GM12878 (cell line): Measurements from ENCODE around the gene TMEM217. TPM values are rescaled to one million over a fixed set of nuclear protein-coding genes. Genes with fewer than 3 reads are reported as not detected.

Experiments used
- ATAC-seq: fragments of 200-7000 bp; cut with Tn5 transposase; 3 replicates; pipeline ENCODE4 v1.9.1; 2020; ENCODE audit warnings: mild to moderate bottlenecking, moderate library complexity
- BruUV-seq: library from RNA; stranded (reverse); fragments of 400-500 nt; replicated peaks from 2 replicates; lab custom pipeline; 2021; lab: Mats Ljungman, UMichigan
- CTCF ChIA-PET: fragments of 300-600 bp; sonication (Branson Sonifier 250); formaldehyde crosslinking; extraction: SDS; loops from one replicate; lab custom pipeline; 2021; ENCODE audit warnings: inconsistent platforms; lab: Yijun Ruan, JAX
- POLR2A ChIA-PET: fragments of 350-600 bp; formaldehyde crosslinking; extraction: SDS; loops from one replicate; lab custom pipeline; 2021; ENCODE audit warnings: inconsistent platforms; lab: Charles Lee
- RAD21 ChIA-PET: fragments of 300-600 bp; sonication (Branson Sonifier 250); formaldehyde crosslinking; loops from one replicate; lab custom pipeline; 2023; ENCODE audit warnings: antibody characterized with exemption; ENCODE audit not compliant: unreplicated experiment; lab: Charles Lee
- SMC1A ChIA-PET: fragments of 300-600 bp; sonication (Branson Sonifier 250); formaldehyde crosslinking; loops from one replicate; lab custom pipeline; 2023; ENCODE audit not compliant: unreplicated experiment, uncharacterized antibody; lab: Charles Lee
- DNase-seq: peaks from one replicate; pipeline ENCODE4 v3.0.0-alpha.2; 2011; ENCODE audit warnings: low read depth, low spot score
- FAIRE-seq: peaks from 3 replicates; lab custom pipeline; 2011; peaks lifted over from hg19 to GRCh38; lab: Jason Lieb, UNC
- H2AFZ ChIP-seq: 2 replicates; pipeline ENCODE4 v1.6.0; 2011; ENCODE audit warnings: low read depth, low read length, control low read depth; ENCODE audit not compliant: control insufficient read depth
- H3K27ac ChIP-seq: 2 replicates; pipeline ENCODE4 v1.5.1; 2011; ENCODE audit warnings: control low read depth; ENCODE audit not compliant: control insufficient read depth, insufficient read depth
- H3K27me3 ChIP-seq, 2 experiments: replicated peaks in 1 of 2; 2 replicates each; pipeline versions ENCODE4 v1.6.0 to v1.6.1; 2011; ENCODE audit warnings: low read length in 1 of 2; ENCODE audit not compliant: control insufficient read depth in 2 of 2, insufficient read depth in 2 of 2
- H3K36me3 ChIP-seq, 2 experiments: 2 replicates each; pipeline ENCODE4 v1.5.1; 2011; ENCODE audit warnings: low read length in 1 of 2; ENCODE audit not compliant: control insufficient read depth in 2 of 2, insufficient read depth in 2 of 2
- H3K4me1 ChIP-seq: 2 replicates; pipeline ENCODE4 v1.6.1; 2011; ENCODE audit warnings: mild to moderate bottlenecking, low read length, moderate library complexity, mixed read lengths; ENCODE audit not compliant: control insufficient read depth, insufficient read depth
- H3K4me2 ChIP-seq: 2 replicates; pipeline ENCODE4 v1.6.0; 2011; ENCODE audit warnings: control low read depth; ENCODE audit not compliant: control insufficient read depth, insufficient read depth
- H3K4me3 ChIP-seq: fragments of 200-600 bp; sonication (generic); 2 replicates; pipeline ENCODE4 v1.5.1; 2016
- H3K79me2 ChIP-seq: 2 replicates; pipeline ENCODE4 v1.6.0; 2011; ENCODE audit warnings: low read length; ENCODE audit not compliant: control insufficient read depth, insufficient read depth
- H3K9ac ChIP-seq: 2 replicates; pipeline ENCODE4 v1.8.0; 2011; ENCODE audit warnings: low read length, control low read depth, mixed read lengths; ENCODE audit not compliant: control insufficient read depth, insufficient read depth
- H3K9me3 ChIP-seq: replicated peaks from 3 replicates; pipeline ENCODE4 v1.5.1; 2011; ENCODE audit warnings: mild to moderate bottlenecking, low read length; ENCODE audit not compliant: control insufficient read depth, insufficient read depth
- H4K20me1 ChIP-seq: 2 replicates; pipeline ENCODE4 v1.6.0; 2011; ENCODE audit not compliant: control insufficient read depth, insufficient read depth
- BCL3 ChIP-seq: IDR thresholded peaks from 2 replicates; pipeline ENCODE4 v1.6.1; 2011; ENCODE audit warnings: borderline replicate concordance, low read depth, mild to moderate bottlenecking, moderate library complexity, low read length; ENCODE audit not compliant: insufficient read depth, poor library complexity, severe bottlenecking
- BCLAF1 ChIP-seq: fragments of 450-650 bp; IDR thresholded peaks from 2 replicates; pipeline ENCODE4 v1.6.1; 2017; ENCODE audit warnings: antibody characterized with exemption, mild to moderate bottlenecking, moderate library complexity
- E4F1 ChIP-seq: fragments of 450-650 bp; IDR thresholded peaks from 2 replicates; pipeline ENCODE4 v1.6.1; 2018; ENCODE audit warnings: borderline replicate concordance, mild to moderate bottlenecking; ENCODE audit not compliant: partially characterized antibody
- GABPA ChIP-seq: IDR thresholded peaks from 2 replicates; pipeline ENCODE4 v1.6.1; 2014; ENCODE audit warnings: antibody characterized with exemption, low read depth, mild to moderate bottlenecking, inconsistent platforms
- IKZF2 ChIP-seq, 2 experiments: fragments of 450-650 bp; IDR thresholded peaks; 2 replicates each; pipeline ENCODE4 v1.6.1; 2017; ENCODE audit warnings: mild to moderate bottlenecking in 2 of 2, moderate library complexity in 2 of 2
- MEF2B ChIP-seq: fragments of 450-650 bp; IDR thresholded peaks from 2 replicates; pipeline ENCODE4 v1.6.1; 2018; ENCODE audit warnings: mild to moderate bottlenecking, moderate library complexity; ENCODE audit not compliant: partially characterized antibody, poor library complexity, severe bottlenecking
- NR2F1 ChIP-seq: fragments of 450-650 bp; conservative IDR thresholded peaks from 2 replicates; pipeline ENCODE4 v1.6.1; 2017; ENCODE audit warnings: mild to moderate bottlenecking
- POLR2A ChIP-seq: IDR thresholded peaks from 2 replicates; pipeline ENCODE4 v1.6.1; 2011; ENCODE audit warnings: low read depth, mild to moderate bottlenecking, low read length
- WGBS: methylation state at CpG from one replicate; pipeline ENCODE4 v1.1.6; 2016; ENCODE audit warnings: low lambda C conversion rate; ENCODE audit not compliant: insufficient replicate concordance, insufficient coverage; ENCODE audit errors: missing lambda C conversion rate; 5-methylcytosine and 5-hydroxymethylcytosine counted together
- in situ Hi-C: fragments of 300-500 bp; cut with MboI; formaldehyde crosslinking; loops from 9 replicates; pipeline ENCODE4 v1.14.3; 2018; ENCODE audit warnings: mixed read lengths
- intact Hi-C: fragments of 100-400 bp; cut with micrococcal nuclease; formaldehyde crosslinking; loops from one replicate; pipeline ENCODE4 v1.14.2; 2022; ENCODE audit not compliant: unreplicated experiment
- polyA plus RNA-seq, 11 experiments: library from polyadenylated mRNA; depleted of rRNA in 4 of 11; unstranded in 6 of 11; stranded (reverse) in 5 of 11; fragments of >200 nt; fragmentation: Nextera tagmentation in 4 of 11; fragmentation: Illumina TruSeq in 1 of 11; extraction: Ambion mirVana in 4 of 11; extraction: Trizol in 1 of 11; gene quantifications; 1 replicate in 1 of 11; 2 replicates in 10 of 11; pipeline versions ENCODE4 v1.2.1 to v1.2.3, GENCODE V29; 2011 to 2016; ENCODE audit warnings: inconsistent platforms in 2 of 11, missing spikeins in 2 of 11, low read depth in 1 of 11
- total RNA-seq, 4 experiments: library from RNA; depleted of rRNA in 3 of 4; stranded (reverse); fragments of >200 nt in 3 of 4; fragmentation: Illumina TruSeq in 1 of 4; extraction: Trizol in 1 of 4; gene quantifications; 2 replicates each; pipeline versions ENCODE4 v1.2.1 to v1.2.3, GENCODE V29; 2013 to 2021

Gene TMEM217
- total and polyA plus RNA-seq, 10 of the 15 experiments (the other 5 are each of a cell fraction or from before 2014, with no cell fraction given), result 1.3 to 4.5 (median 2.3) TPM

GRCh38 chr6:37176268-37177076 is 81.5 kb downstream of the TMEM217 start:
- intact Hi-C loops, result loop anchor here (10.0 kb wide), 1 partner anchor 412 kb away; no protein-coding TSS in a partner anchor
- no peak overlapping the region for H3K4me3 ChIP-seq
- WGBS, result 94% methylated on average over 14 of the region's 15 CpGs

More at GRCh38 chr6:37176268-37177076, 81.5 kb downstream of the TMEM217 start:
- no peaks in the 10 kb centered on the region for H3K27me3 ChIP-seq
- H4K20me1 ChIP-seq, result no peaks in the 10 kb centered on the region; the same call in 1 of the 2 replicates
- no peak for DNase-seq
- H3K9ac ChIP-seq, result no peak overlapping the region
- in situ Hi-C loops, result loop anchor here (10.0 kb wide), 2 partner anchors 152 to 412 kb away; no protein-coding TSS in a partner anchor
- ChIA-PET CTCF (interaction anchor here (0.6 to 4.4 kb wide), 12 partner anchors 18 to 410 kb away, joined by 3 to 31 read pairs (median 4); no protein-coding TSS in a partner anchor), RAD21 (interaction anchor here (0.6 to 8.3 kb wide), 8 partner anchors 33 to 387 kb away, joined by 3 to 255 read pairs (median 4); no protein-coding TSS in a partner anchor), POLR2A (interaction anchor here (0.7 to 0.8 kb wide), 2 partner anchors 126 to 287 kb away, joined by 3 to 4 read pairs; no protein-coding TSS in a partner anchor), SMC1A (interaction anchor here (0.6 to 12.2 kb wide), 12 partner anchors 16 to 158 kb away, joined by 3 to 266 read pairs (median 4); no protein-coding TSS in a partner anchor)
- no peak overlapping the region; the same call in 1 of the 2 replicates for H3K27ac ChIP-seq
- BruUV-seq, result no TSS peak
- peaks cover 7 to 8% of the 10 kb centered on the region in 2 experiments for H3K36me3 ChIP-seq
- ATAC-seq, result no peak
- no peak for FAIRE-seq
- no peaks in the 10 kb centered on the region; the same call in none of the 2 replicates for H3K79me2 ChIP-seq
- H3K4me2 ChIP-seq, result no peak overlapping the region
- no peaks in the 10 kb centered on the region for H3K9me3 ChIP-seq
- H3K4me1 ChIP-seq, result peaks cover 26% of the 10 kb centered on the region
- TF ChIP-seq BCL3 (no peak), NR2F1 (no peak), E4F1 (no peak), IKZF2 (IDR thresholded peaks at IDR 0.05) (no peak), POLR2A (0 out of 2 replicates have a peak, but pooled peaks have one; percentile 10), MEF2B (no peak), BCLAF1 (no peak), GABPA (no peak)
- no peak overlapping the region for H2AFZ ChIP-seq
